ENCODE data around the gene ELOVL3. TPM values are rescaled to one million over a fixed set of nuclear protein-coding genes. Genes with fewer than 3 reads are reported as not detected.
A peak's percentile ranks its signal among the peaks of the same experiment; 100 is the strongest.

Gene ELOVL3
- total and polyA plus RNA-seq, 9 of the 15 experiments (the other 6 are each of a cell fraction or from before 2014, with no cell fraction given): 0.32 to 3.3 (median 0.87) TPM

- TF ChIP-seq, protein P1, sequence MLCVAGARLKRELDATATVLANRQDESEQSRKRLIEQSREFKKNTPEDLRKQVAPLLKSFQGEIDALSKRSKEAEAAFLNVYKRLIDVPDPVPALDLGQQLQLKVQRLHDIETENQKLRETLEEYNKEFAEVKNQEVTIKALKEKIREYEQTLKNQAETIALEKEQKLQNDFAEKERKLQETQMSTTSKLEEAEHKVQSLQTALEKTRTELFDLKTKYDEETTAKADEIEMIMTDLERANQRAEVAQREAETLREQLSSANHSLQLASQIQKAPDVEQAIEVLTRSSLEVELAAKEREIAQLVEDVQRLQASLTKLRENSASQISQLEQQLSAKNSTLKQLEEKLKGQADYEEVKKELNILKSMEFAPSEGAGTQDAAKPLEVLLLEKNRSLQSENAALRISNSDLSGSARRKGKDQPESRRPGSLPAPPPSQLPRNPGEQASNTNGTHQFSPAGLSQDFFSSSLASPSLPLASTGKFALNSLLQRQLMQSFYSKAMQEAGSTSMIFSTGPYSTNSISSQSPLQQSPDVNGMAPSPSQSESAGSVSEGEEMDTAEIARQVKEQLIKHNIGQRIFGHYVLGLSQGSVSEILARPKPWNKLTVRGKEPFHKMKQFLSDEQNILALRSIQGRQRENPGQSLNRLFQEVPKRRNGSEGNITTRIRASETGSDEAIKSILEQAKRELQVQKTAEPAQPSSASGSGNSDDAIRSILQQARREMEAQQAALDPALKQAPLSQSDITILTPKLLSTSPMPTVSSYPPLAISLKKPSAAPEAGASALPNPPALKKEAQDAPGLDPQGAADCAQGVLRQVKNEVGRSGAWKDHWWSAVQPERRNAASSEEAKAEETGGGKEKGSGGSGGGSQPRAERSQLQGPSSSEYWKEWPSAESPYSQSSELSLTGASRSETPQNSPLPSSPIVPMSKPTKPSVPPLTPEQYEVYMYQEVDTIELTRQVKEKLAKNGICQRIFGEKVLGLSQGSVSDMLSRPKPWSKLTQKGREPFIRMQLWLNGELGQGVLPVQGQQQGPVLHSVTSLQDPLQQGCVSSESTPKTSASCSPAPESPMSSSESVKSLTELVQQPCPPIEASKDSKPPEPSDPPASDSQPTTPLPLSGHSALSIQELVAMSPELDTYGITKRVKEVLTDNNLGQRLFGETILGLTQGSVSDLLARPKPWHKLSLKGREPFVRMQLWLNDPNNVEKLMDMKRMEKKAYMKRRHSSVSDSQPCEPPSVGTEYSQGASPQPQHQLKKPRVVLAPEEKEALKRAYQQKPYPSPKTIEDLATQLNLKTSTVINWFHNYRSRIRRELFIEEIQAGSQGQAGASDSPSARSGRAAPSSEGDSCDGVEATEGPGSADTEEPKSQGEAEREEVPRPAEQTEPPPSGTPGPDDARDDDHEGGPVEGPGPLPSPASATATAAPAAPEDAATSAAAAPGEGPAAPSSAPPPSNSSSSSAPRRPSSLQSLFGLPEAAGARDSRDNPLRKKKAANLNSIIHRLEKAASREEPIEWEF (CRISPR knock-in tag; IDR thresholded peaks at IDR 0.05): no peak
- no peak for TF ChIP-seq ATF1 (CRISPR knock-in tag; IDR thresholded peaks at IDR 0.05)
- peak; percentile 66; the same call in 1 of the 2 replicates for TF ChIP-seq ATF1 (tag; IDR thresholded peaks at IDR 0.05)
- TF ChIP-seq, protein P2, sequence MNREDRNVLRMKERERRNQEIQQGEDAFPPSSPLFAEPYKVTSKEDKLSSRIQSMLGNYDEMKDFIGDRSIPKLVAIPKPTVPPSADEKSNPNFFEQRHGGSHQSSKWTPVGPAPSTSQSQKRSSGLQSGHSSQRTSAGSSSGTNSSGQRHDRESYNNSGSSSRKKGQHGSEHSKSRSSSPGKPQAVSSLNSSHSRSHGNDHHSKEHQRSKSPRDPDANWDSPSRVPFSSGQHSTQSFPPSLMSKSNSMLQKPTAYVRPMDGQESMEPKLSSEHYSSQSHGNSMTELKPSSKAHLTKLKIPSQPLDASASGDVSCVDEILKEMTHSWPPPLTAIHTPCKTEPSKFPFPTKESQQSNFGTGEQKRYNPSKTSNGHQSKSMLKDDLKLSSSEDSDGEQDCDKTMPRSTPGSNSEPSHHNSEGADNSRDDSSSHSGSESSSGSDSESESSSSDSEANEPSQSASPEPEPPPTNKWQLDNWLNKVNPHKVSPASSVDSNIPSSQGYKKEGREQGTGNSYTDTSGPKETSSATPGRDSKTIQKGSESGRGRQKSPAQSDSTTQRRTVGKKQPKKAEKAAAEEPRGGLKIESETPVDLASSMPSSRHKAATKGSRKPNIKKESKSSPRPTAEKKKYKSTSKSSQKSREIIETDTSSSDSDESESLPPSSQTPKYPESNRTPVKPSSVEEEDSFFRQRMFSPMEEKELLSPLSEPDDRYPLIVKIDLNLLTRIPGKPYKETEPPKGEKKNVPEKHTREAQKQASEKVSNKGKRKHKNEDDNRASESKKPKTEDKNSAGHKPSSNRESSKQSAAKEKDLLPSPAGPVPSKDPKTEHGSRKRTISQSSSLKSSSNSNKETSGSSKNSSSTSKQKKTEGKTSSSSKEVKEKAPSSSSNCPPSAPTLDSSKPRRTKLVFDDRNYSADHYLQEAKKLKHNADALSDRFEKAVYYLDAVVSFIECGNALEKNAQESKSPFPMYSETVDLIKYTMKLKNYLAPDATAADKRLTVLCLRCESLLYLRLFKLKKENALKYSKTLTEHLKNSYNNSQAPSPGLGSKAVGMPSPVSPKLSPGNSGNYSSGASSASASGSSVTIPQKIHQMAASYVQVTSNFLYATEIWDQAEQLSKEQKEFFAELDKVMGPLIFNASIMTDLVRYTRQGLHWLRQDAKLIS (CRISPR knock-in tag; IDR thresholded peaks at IDR 0.05): no peak
- peak; percentile 73 for TF ChIP-seq POLR2G (IDR thresholded peaks at IDR 0.05; ENCODE audit: low read depth, low read length)
- no peak for TF ChIP-seq JUND (IDR thresholded peaks at IDR 0.05; ENCODE audit: borderline replicate concordance, low read depth, low read length)
- TF ChIP-seq JUND (tag; IDR thresholded peaks at IDR 0.05; ENCODE audit: borderline replicate concordance, low read depth, low read length): no peak
- TF ChIP-seq BRF2 (IDR thresholded peaks at IDR 0.05; ENCODE audit: borderline replicate concordance, insufficient read depth, insufficient read length): no peak
- TF ChIP-seq ZNF431 (CRISPR knock-in tag; IDR thresholded peaks at IDR 0.05): peak; percentile 67; the same call in 1 of the 2 replicates
- TF ChIP-seq KLF13 (tag; IDR thresholded peaks at IDR 0.05; ENCODE audit: borderline replicate concordance, low read depth): no peak
- no peak for TF ChIP-seq NKRF (IDR thresholded peaks at IDR 0.05; ENCODE audit: borderline replicate concordance)
- TF ChIP-seq, protein P3, sequence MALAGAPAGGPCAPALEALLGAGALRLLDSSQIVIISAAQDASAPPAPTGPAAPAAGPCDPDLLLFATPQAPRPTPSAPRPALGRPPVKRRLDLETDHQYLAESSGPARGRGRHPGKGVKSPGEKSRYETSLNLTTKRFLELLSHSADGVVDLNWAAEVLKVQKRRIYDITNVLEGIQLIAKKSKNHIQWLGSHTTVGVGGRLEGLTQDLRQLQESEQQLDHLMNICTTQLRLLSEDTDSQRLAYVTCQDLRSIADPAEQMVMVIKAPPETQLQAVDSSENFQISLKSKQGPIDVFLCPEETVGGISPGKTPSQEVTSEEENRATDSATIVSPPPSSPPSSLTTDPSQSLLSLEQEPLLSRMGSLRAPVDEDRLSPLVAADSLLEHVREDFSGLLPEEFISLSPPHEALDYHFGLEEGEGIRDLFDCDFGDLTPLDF (CRISPR knock-in tag; IDR thresholded peaks at IDR 0.05): no peak
Observed at GRCh38 chr10:102225646-102226541, at the start of gene ELOVL3 (continued).

All from K562 (cell line).